Type B pancreatic cell (in vitro differentiated cells): ENCODE data around the gene CDK14. TPM values are rescaled to one million over a fixed set of nuclear protein-coding genes. Genes with fewer than 3 reads are reported as not detected.
"Not testable (repeated sequence)": the region's sequence is repeated elsewhere in the genome, so short reads cannot be mapped to it uniquely, and the experiment has no call there.

Experiments
- DNase-seq: peaks from one replicate; pipeline ENCODE4 v3.0.0; 2021; ENCODE audit warnings: mixed read lengths; ENCODE audit not compliant: unreplicated experiment; ENCODE audit errors: extremely low spot score
- H3K27ac Mint-ChIP-seq: 2 replicates; pipeline ENCODE4 v1.8.0; 2021; ENCODE audit warnings: mild to moderate bottlenecking, mixed read lengths
- H3K27me3 Mint-ChIP-seq: 2 replicates; pipeline ENCODE4 v1.8.0; 2021; ENCODE audit warnings: mixed read lengths
- H3K36me3 Mint-ChIP-seq: 2 replicates; pipeline ENCODE4 v1.8.0; 2021; ENCODE audit warnings: mixed read lengths
- H3K4me1 Mint-ChIP-seq: one replicate; pipeline ENCODE4 v1.8.0; 2021; ENCODE audit warnings: mixed read lengths; ENCODE audit not compliant: unreplicated experiment
- H3K4me3 Mint-ChIP-seq: 2 replicates; pipeline ENCODE4 v1.8.0; 2021; ENCODE audit warnings: mild to moderate bottlenecking, mixed read lengths
- H3K9me3 Mint-ChIP-seq: 2 replicates; pipeline ENCODE4 v1.8.0; 2021; ENCODE audit warnings: mixed read lengths
- CTCF ChIP-seq: fragments of 200-600 bp; sonication (generic); conservative IDR thresholded peaks from 2 replicates; pipeline ENCODE4 v1.5.0; 2021; ENCODE audit warnings: antibody characterized with exemption, mild to moderate bottlenecking
- total RNA-seq: library from RNA; stranded (reverse); gene quantifications from 2 replicates; pipeline ENCODE4 v1.2.1, GENCODE V29; 2021; ENCODE audit warnings: low replicate concordance

The CDK14 gene
- total RNA-seq, 1 donor from 2014 or later, result 43.5 TPM

GRCh38 chr7:90631502-90631901 is 35.4 kb downstream of the CDK14 start:
- H3K27me3 Mint-ChIP-seq, result no peaks in the 10 kb centered on the region
- H3K9me3 Mint-ChIP-seq, result peaks cover 4% of the 10 kb centered on the region
- no peak for TF ChIP-seq CTCF
- H3K36me3 Mint-ChIP-seq, result peaks cover 10% of the 10 kb centered on the region
- H3K27ac Mint-ChIP-seq, result no peak overlapping the region
- no peak for DNase-seq
- H3K4me3 Mint-ChIP-seq, result no peak overlapping the region
- H3K4me1 Mint-ChIP-seq, result peaks cover 4% of the 10 kb centered on the region

- DNase-seq, H3K4me1 Mint-ChIP-seq, H3K9me3 Mint-ChIP-seq, H3K27ac Mint-ChIP-seq, H3K27me3 Mint-ChIP-seq, H3K4me3 Mint-ChIP-seq: not testable (repeated sequence)
- peaks cover 31% of the 10 kb centered on the region for H3K36me3 Mint-ChIP-seq
Measured at GRCh38 chr7:90639683-90640082, 43.6 kb downstream of the CDK14 start.

GRCh38 chr7:90642978-90643377 is 46.9 kb downstream of the CDK14 start:
- no peaks in the 10 kb centered on the region for H3K27me3 Mint-ChIP-seq
- no peak for TF ChIP-seq CTCF
- no peaks in the 10 kb centered on the region for H3K4me1 Mint-ChIP-seq
- peaks cover 9% of the 10 kb centered on the region for H3K9me3 Mint-ChIP-seq
- H3K36me3 Mint-ChIP-seq, result peaks cover 27% of the 10 kb centered on the region
- no peak overlapping the region for H3K27ac Mint-ChIP-seq
- H3K4me3 Mint-ChIP-seq, result no peak overlapping the region
- DNase-seq, result no peak

GRCh38 chr7:90645784-90646183 is 49.7 kb downstream of the CDK14 start:
- Mint-ChIP-seq H3K4me3 (no peak overlapping the region), H3K9me3 (peaks cover 8% of the 10 kb centered on the region), H3K4me1 (no peaks in the 10 kb centered on the region), H3K27ac (no peak overlapping the region), H3K36me3 (peaks cover 26% of the 10 kb centered on the region), H3K27me3 (no peaks in the 10 kb centered on the region)
- no peak for DNase-seq
- no peak for TF ChIP-seq CTCF

DNA sequence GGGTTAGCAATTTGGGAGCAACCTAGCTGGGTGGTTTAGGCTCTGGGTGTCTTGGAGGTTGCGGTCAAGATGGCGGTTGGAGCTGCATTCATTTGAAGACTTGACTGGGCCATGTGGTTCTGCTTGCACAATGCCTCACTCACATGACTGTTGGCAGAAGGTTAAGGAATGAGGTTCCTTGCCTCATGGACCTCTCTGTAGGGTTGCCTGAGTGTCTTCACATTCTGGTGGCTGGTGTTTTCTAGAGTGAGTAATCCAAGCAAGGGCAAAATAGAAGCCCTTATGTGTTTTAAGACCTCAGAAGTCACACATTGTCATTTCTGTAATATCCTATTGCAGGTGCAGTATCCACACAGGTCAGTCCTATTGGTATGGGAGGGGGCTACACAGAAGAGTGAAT is 52.0 kb downstream of the CDK14 start:
- DNase-seq, result no peak
- Mint-ChIP-seq H3K4me3 (no peak overlapping the region), H3K36me3 (peaks cover 19% of the 10 kb centered on the region), H3K27me3 (no peaks in the 10 kb centered on the region), H3K27ac (no peak overlapping the region), H3K9me3 (peaks cover 4% of the 10 kb centered on the region), H3K4me1 (no peaks in the 10 kb centered on the region)
- TF ChIP-seq CTCF, result no peak

- no peak for DNase-seq
- H3K4me3 Mint-ChIP-seq, result no peak overlapping the region
- H3K27ac Mint-ChIP-seq, result no peak overlapping the region
- H3K36me3 Mint-ChIP-seq, result peaks cover 11% of the 10 kb centered on the region
- H3K27me3 Mint-ChIP-seq, result no peaks in the 10 kb centered on the region
- no peaks in the 10 kb centered on the region for H3K4me1 Mint-ChIP-seq
- no peak for TF ChIP-seq CTCF
- peaks cover 4% of the 10 kb centered on the region for H3K9me3 Mint-ChIP-seq
Measured at GRCh38 chr7:90648834-90649233, 52.7 kb downstream of the CDK14 start.
